ENCODE data around the gene SHFL.

SHFL gene

GRCh38 chr19:10087296-10088061 is 1.4 kb downstream of the SHFL start:
- no peak for DNase-seq (ENCODE audit: low read depth)

- DNase-seq (ENCODE audit: low read depth) = no peak
Measured at GRCh38 chr19:10088949-10089554, 2.9 kb downstream of the SHFL start.

- DNase-seq (ENCODE audit: low read depth) = no peak
Measured at GRCh38 chr19:10089801-10090375, 3.8 kb downstream of the SHFL start.

- DNase-seq (ENCODE audit: low read depth) = no peak
Measured at GRCh38 chr19:10091370-10091687, 5.2 kb downstream of the SHFL start.

GRCh38 chr19:10091895-10092641 is 6.0 kb downstream of the SHFL start:
- DNase-seq (ENCODE audit: low read depth) = no peak

- no peak for DNase-seq (ENCODE audit: low read depth)
Measured at GRCh38 chr19:10092648-10093294, 6.7 kb downstream of the SHFL start.

- no peak for DNase-seq (ENCODE audit: low read depth)
Measured at GRCh38 chr19:10093295-10094186, 7.4 kb downstream of the SHFL start.

GRCh38 chr19:10095622-10095947 is 9.5 kb downstream of the SHFL start:
- DNase-seq (ENCODE audit: low read depth) = no peak

- peak; percentile 86 for DNase-seq (ENCODE audit: low read depth)
Measured at GRCh38 chr19:10095948-10096614, 10.0 kb downstream of the SHFL start.

GRCh38 chr19:10096615-10096963 is 10.5 kb downstream of the SHFL start:
- DNase-seq (ENCODE audit: low read depth) = no peak

- no peak for DNase-seq (ENCODE audit: low read depth)
Measured at GRCh38 chr19:10100163-10100785, 14.2 kb downstream of the SHFL start.

- DNase-seq (ENCODE audit: low read depth) = no peak
Measured at GRCh38 chr19:10102787-10103236, 16.7 kb downstream of the SHFL start.

GRCh38 chr19:10104130-10104513 is 18.0 kb downstream of the SHFL start:
- DNase-seq (ENCODE audit: low read depth) = no peak

- DNase-seq (ENCODE audit: low read depth) = peak; percentile 70
Measured at GRCh38 chr19:10104665-10105508, 18.8 kb downstream of the SHFL start.

- peak; percentile 73 for DNase-seq (ENCODE audit: low read depth)
Measured at GRCh38 chr19:10105509-10106099, 19.5 kb downstream of the SHFL start.

- peak; percentile 92 for DNase-seq (ENCODE audit: low read depth)
Measured at GRCh38 chr19:10106100-10106936, 20.2 kb downstream of the SHFL start, which contains the start of gene PPAN. Gene PPAN (plus strand): TSS chr19:10106362. CDS start chr19:10106395, 33 bp downstream.

GRCh38 chr19:10107254-10107653 is 21.1 kb downstream of the SHFL start:
- DNase-seq (ENCODE audit: low read depth) = no peak

- no peak for DNase-seq (ENCODE audit: low read depth)
Measured at GRCh38 chr19:10107817-10108367, 21.8 kb downstream of the SHFL start.
